K562 (cell line): ENCODE data around the gene WFIKKN1. TPM values are rescaled to one million over a fixed set of nuclear protein-coding genes. Genes with fewer than 3 reads are reported as not detected.

Experiments
- ATAC-seq: fragments of 200-7000 bp; cut with Tn5 transposase; 3 replicates; pipeline ENCODE4 v1.9.1; 2020; ENCODE audit warnings: moderate library complexity
- BruUV-seq: library from RNA; stranded (reverse); fragments of 400-500 nt; replicated peaks from 2 replicates; lab custom pipeline; 2021; lab: Mats Ljungman, UMichigan
- CTCF ChIA-PET: fragments of 300-600 bp; formaldehyde crosslinking; extraction: SDS; loops from one replicate; lab custom pipeline; 2021; ENCODE audit warnings: low intra/inter-chr PET ratio; lab: Yijun Ruan, JAX
- POLR2A ChIA-PET: fragments of 300-600, 350-650 bp; sonication (Branson Sonifier 250); formaldehyde crosslinking; extraction: SDS; loops from one replicate; lab custom pipeline; 2021; ENCODE audit warnings: antibody characterized with exemption, inconsistent platforms; lab: Yijun Ruan, JAX
- DNase-seq, 4 experiments: peaks; one replicate each; pipeline versions ENCODE4 v3.0.0 to v3.0.0-alpha.2; 2011 to 2018; ENCODE audit warnings: low spot score in 3 of 4, mixed read lengths in 3 of 4; ENCODE audit errors: extremely low read depth in 1 of 4
- FAIRE-seq: peaks from 2 replicates; lab custom pipeline; 2011; peaks lifted over from hg19 to GRCh38; lab: Jason Lieb, UNC
- H2AFZ ChIP-seq: 2 replicates; pipeline ENCODE4 v1.6.0; 2011; ENCODE audit warnings: low read depth, low read length, control low read depth, inconsistent platforms
- H3K27ac ChIP-seq: fragments of 200-600 bp; 3 replicates; pipeline ENCODE4 v1.8.0; 2011; ENCODE audit warnings: low read depth, mild to moderate bottlenecking, control low read depth, inconsistent platforms, low read length, moderate library complexity, mixed read lengths; ENCODE audit errors: extremely low read depth
- H3K27me3 ChIP-seq, 2 experiments: fragments of 300-600 bp in 1 of 2; 2 replicates in 1 of 2; 3 replicates in 1 of 2; pipeline versions ENCODE4 v1.6.0 to v1.8.0; 2011; ENCODE audit warnings: inconsistent platforms in 2 of 2, low read length in 2 of 2, mild to moderate bottlenecking in 1 of 2, mixed read lengths in 1 of 2, moderate library complexity in 1 of 2; ENCODE audit not compliant: control insufficient read depth in 2 of 2, insufficient read depth in 2 of 2
- H3K36me3 ChIP-seq: fragments of 300-600 bp; 3 replicates; pipeline ENCODE4 v1.8.0; 2011; ENCODE audit warnings: mild to moderate bottlenecking, low read length, inconsistent platforms; ENCODE audit not compliant: control insufficient read depth, insufficient read depth
- H3K4me1 ChIP-seq, 2 experiments: fragments of 200-600 bp in 1 of 2; replicated peaks in 1 of 2; 2 replicates in 1 of 2; 3 replicates in 1 of 2; pipeline versions ENCODE4 v1.5.1 to v1.8.0; 2011; ENCODE audit warnings: inconsistent platforms in 2 of 2, low read length in 2 of 2, mild to moderate bottlenecking in 1 of 2, mixed read lengths in 1 of 2, moderate library complexity in 1 of 2; ENCODE audit not compliant: control insufficient read depth in 2 of 2, insufficient read depth in 2 of 2
- H3K4me2 ChIP-seq: 2 replicates; pipeline ENCODE4 v1.6.1; 2011; ENCODE audit warnings: low read length, control low read depth, inconsistent platforms, mixed read lengths; ENCODE audit not compliant: insufficient read depth
- H3K4me3 ChIP-seq: fragments of 200-600 bp; sonication (generic), shearing (Covaris generic); 2 replicates; pipeline ENCODE4 v1.5.1; 2016; ENCODE audit warnings: control low read depth, inconsistent platforms
- H3K79me2 ChIP-seq: fragments of 200-600 bp; 3 replicates; pipeline ENCODE4 v1.8.0; 2011; ENCODE audit warnings: low read length, inconsistent platforms; ENCODE audit not compliant: control insufficient read depth, insufficient read depth
- H3K9ac ChIP-seq, 2 experiments: 2 replicates each; pipeline versions ENCODE4 v1.6.0 to v1.6.1; 2011; ENCODE audit warnings: low read depth in 2 of 2, low read length in 2 of 2, control low read depth in 1 of 2, inconsistent platforms in 1 of 2, mild to moderate bottlenecking in 1 of 2, mixed read lengths in 1 of 2; ENCODE audit not compliant: insufficient read depth in 1 of 2
- H3K9me1 ChIP-seq: one replicate; pipeline ENCODE4 v1.6.0; 2011; ENCODE audit warnings: inconsistent platforms, mild to moderate bottlenecking, low read length, moderate library complexity; ENCODE audit not compliant: control insufficient read depth, insufficient read depth
- H3K9me3 ChIP-seq: replicated peaks from 2 replicates; pipeline ENCODE4 v1.5.1; 2011; ENCODE audit warnings: low read depth, low read length, inconsistent platforms; ENCODE audit not compliant: control insufficient read depth, insufficient read depth
- H4K20me1 ChIP-seq: replicated peaks from 2 replicates; pipeline ENCODE4 v1.6.1; 2011; ENCODE audit warnings: low read length, inconsistent platforms, mixed read lengths; ENCODE audit not compliant: control insufficient read depth, insufficient read depth
- FOS ChIP-seq: IDR thresholded peaks from 3 replicates; pipeline ENCODE4 v1.6.1; 2011; ENCODE audit not compliant: insufficient read length; ENCODE audit errors: extremely low read depth
- HDGF ChIP-seq: fragments of 450-650 bp; IDR thresholded peaks from 2 replicates; pipeline ENCODE4 v1.6.1; 2016
- TAF7 ChIP-seq: fragments of 450-650 bp; IDR thresholded peaks from 2 replicates; pipeline ENCODE4 v1.6.1; 2016; ENCODE audit warnings: missing genetic modification characterization, missing compliant biosample characterization
- YY1 ChIP-seq, 3 experiments: IDR thresholded peaks; 2 replicates each; pipeline ENCODE4 v1.6.1; 2011; ENCODE audit warnings: low read length in 2 of 3, mild to moderate bottlenecking in 2 of 3, moderate library complexity in 2 of 3, borderline replicate concordance in 1 of 3, control low read depth in 1 of 3, low read depth in 1 of 3; ENCODE audit not compliant: insufficient read depth in 3 of 3, insufficient replicate concordance in 2 of 3, control insufficient read depth in 1 of 3, insufficient read length in 1 of 3; ENCODE audit errors: extremely low read depth in 1 of 3
- ZNF551 ChIP-seq: fragments of 250-450 bp; sonication (Bioruptor Pico); IDR thresholded peaks from 2 replicates; pipeline ENCODE4 v1.5.0; 2021; ENCODE audit warnings: mild to moderate bottlenecking, moderate library complexity
- WGBS: fragments of 100-300 bp; shearing (Covaris generic); methylation state at CpG from one replicate; pipeline ENCODE4 v1.1.6; 2016; ENCODE audit warnings: low coverage, mixed read lengths; ENCODE audit not compliant: insufficient coverage; ENCODE audit errors: missing lambda C conversion rate; 5-methylcytosine and 5-hydroxymethylcytosine counted together
- in situ Hi-C: fragments of 300-500 bp; cut with MboI; formaldehyde crosslinking; loops from 4 replicates; pipeline ENCODE4 v1.15.0; 2018; ENCODE audit warnings: inconsistent platforms, mixed read lengths
- intact Hi-C: fragments of 100-400 bp; cut with micrococcal nuclease; formaldehyde crosslinking; loops from 2 replicates; pipeline ENCODE4 v1.14.2; 2022
- polyA plus RNA-seq, 8 experiments: library from polyadenylated mRNA; depleted of rRNA in 4 of 8; stranded (reverse) in 5 of 8; unstranded in 3 of 8; fragments of >200 nt; fragmentation: Nextera tagmentation in 2 of 8; fragmentation: Illumina TruSeq in 1 of 8; extraction: Ambion mirVana in 2 of 8; extraction: Trizol in 1 of 8; gene quantifications; 2 replicates each; pipeline versions ENCODE4 v1.2.1 to v1.2.3, GENCODE V29; 2011 to 2014; ENCODE audit warnings: inconsistent platforms in 1 of 8, missing spikeins in 1 of 8
- total RNA-seq, 7 experiments: library from RNA; depleted of rRNA in 6 of 7; stranded (reverse); fragments of >200 nt in 6 of 7; fragmentation: Illumina TruSeq in 2 of 7; extraction: Trizol in 2 of 7; gene quantifications; 2 replicates each; pipeline versions ENCODE4 v1.2.1 to v1.2.3, GENCODE V29; 2011 to 2021; ENCODE audit warnings: low replicate concordance in 1 of 7

WFIKKN1 gene
- total and polyA plus RNA-seq, 9 of the 15 experiments (the other 6 are each of a cell fraction or from before 2014, with no cell fraction given) = 0.14 to 1.1 (median 0.50) TPM; not detected in 4

- POLR2A ChIA-PET = interaction anchor here (0.6 to 2.2 kb wide), 3 partner anchors 13 to 1397 kb away, joined by 3 to 5 read pairs (median 4); no protein-coding TSS in a partner anchor
- H3K9ac ChIP-seq = peak overlapping the region; percentile 87 to 99; a peak in 3 of 4 replicates
- H3K79me2 ChIP-seq = peaks cover 18% of the 10 kb centered on the region
- no peaks in the 10 kb centered on the region for H3K9me1 ChIP-seq
- H3K9me3 ChIP-seq = no peaks in the 10 kb centered on the region
- intact Hi-C loops = loop anchor here (5.0 kb wide), 1 partner anchor 42 kb away; the partner anchor contains the start of gene RHBDL1
- H4K20me1 ChIP-seq = no peaks in the 10 kb centered on the region
- no peaks in the 10 kb centered on the region for H3K27me3 ChIP-seq
- FAIRE-seq (no peak), ATAC-seq (no peak), DNase-seq (no peak)
- H3K4me3 ChIP-seq = peak overlapping the region; percentile 87; the same call in 1 of the 2 replicates
- WGBS = 90% methylated on average over 5 of the region's 7 CpGs
- BruUV-seq = no TSS peak
- H2AFZ ChIP-seq = no peak overlapping the region
- peak overlapping the region; percentile 92 for H3K4me2 ChIP-seq
- H3K4me1 ChIP-seq = peaks cover 25 to 84% of the 10 kb centered on the region in 2 experiments
- peak overlapping the region; percentile 93; the same call in 1 of the 3 replicates for H3K27ac ChIP-seq
- CTCF ChIA-PET = interaction anchor here (1.8 kb wide), 1 partner anchor 33 kb away, joined by 7 read pairs; the partner anchor contains the start of gene RHOT2
- H3K36me3 ChIP-seq = peaks cover 25% of the 10 kb centered on the region; the same call in 1 of the 3 replicates
- in situ Hi-C loops = no loop called here
- TF ChIP-seq TAF7 (no peak), YY1 (IDR thresholded peaks at IDR 0.05; ENCODE audit: borderline replicate concordance in 1 of 3, control insufficient read depth in 1 of 3, extremely low read depth in 1 of 3, insufficient read depth in 3 of 3, insufficient read length in 1 of 3, insufficient replicate concordance in 2 of 3, low read depth in 1 of 3, low read length in 2 of 3) (no peak), FOS (no peak), ZNF551 (CRISPR knock-in tag) (no peak), HDGF (no peak)
These were observed 4.2 kb downstream of the WFIKKN1 start for GRCh38 chr16:634996-635395.
